ENCODE results near the gene CLDN1.

Gene CLDN1

DNA sequence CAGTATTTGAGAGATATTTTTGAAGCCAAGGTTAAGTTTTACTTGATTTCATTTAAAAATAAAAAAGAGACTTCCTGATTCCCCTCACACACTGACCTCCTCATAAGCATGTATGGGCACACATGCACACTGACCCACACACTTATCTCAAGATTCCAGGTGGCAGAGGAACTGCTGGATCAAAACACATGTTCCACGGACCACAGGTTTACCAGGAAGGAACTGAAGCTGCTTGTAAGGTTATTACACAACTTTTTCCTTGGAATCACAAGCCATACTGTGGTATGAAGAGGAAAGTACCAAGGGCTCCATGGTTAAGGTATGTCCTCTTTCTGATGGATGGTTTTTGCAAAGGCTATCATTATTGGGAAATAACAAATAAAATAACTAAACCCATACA is 7.5 kb downstream of the CLDN1 start:
- H3K79me2 ChIP-seq (ENCODE audit: insufficient read depth, low read length), result no peaks in the 10 kb centered on the region
- no peaks in the 10 kb centered on the region for H4K20me1 ChIP-seq (ENCODE audit: insufficient read depth, low read length, poor library complexity, severe bottlenecking)
- no peaks in the 10 kb centered on the region for H3K36me3 ChIP-seq (ENCODE audit: insufficient read depth, low read length)
- TF ChIP-seq, protein P1, sequence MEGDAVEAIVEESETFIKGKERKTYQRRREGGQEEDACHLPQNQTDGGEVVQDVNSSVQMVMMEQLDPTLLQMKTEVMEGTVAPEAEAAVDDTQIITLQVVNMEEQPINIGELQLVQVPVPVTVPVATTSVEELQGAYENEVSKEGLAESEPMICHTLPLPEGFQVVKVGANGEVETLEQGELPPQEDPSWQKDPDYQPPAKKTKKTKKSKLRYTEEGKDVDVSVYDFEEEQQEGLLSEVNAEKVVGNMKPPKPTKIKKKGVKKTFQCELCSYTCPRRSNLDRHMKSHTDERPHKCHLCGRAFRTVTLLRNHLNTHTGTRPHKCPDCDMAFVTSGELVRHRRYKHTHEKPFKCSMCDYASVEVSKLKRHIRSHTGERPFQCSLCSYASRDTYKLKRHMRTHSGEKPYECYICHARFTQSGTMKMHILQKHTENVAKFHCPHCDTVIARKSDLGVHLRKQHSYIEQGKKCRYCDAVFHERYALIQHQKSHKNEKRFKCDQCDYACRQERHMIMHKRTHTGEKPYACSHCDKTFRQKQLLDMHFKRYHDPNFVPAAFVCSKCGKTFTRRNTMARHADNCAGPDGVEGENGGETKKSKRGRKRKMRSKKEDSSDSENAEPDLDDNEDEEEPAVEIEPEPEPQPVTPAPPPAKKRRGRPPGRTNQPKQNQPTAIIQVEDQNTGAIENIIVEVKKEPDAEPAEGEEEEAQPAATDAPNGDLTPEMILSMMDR (conservative IDR thresholded peaks at IDR 0.05; ENCODE audit: low read length), result no peak
- no peak for TF ChIP-seq EZH2phosphoT487 (IDR thresholded peaks at IDR 0.05; ENCODE audit: borderline replicate concordance)
- H3K4me3 ChIP-seq (ENCODE audit: low read length, poor library complexity, severe bottlenecking), result no peak overlapping the region
- H3K4me1 ChIP-seq (ENCODE audit: insufficient read depth, low read length, poor library complexity, severe bottlenecking), result no peaks in the 10 kb centered on the region
- no peaks in the 10 kb centered on the region for H3K9me2 ChIP-seq (replicated peaks; ENCODE audit: low read depth, low read length)
- H3K27me3 ChIP-seq (ENCODE audit: insufficient read depth, low read length, poor library complexity, severe bottlenecking), result no peaks in the 10 kb centered on the region
- H3K9ac ChIP-seq (ENCODE audit: low read depth, low read length, poor library complexity, severe bottlenecking), result no peak overlapping the region
- H3K9me3 ChIP-seq (ENCODE audit: insufficient read depth, low read depth, low read length), result no peaks in the 10 kb centered on the region
- no peak overlapping the region for H2AFZ ChIP-seq (ENCODE audit: low read length)
- no peak overlapping the region for H3K4me2 ChIP-seq (ENCODE audit: low read depth, low read length, poor library complexity, severe bottlenecking)
- no peaks in the 10 kb centered on the region for H3F3A ChIP-seq (ENCODE audit: low read depth)

DNA sequence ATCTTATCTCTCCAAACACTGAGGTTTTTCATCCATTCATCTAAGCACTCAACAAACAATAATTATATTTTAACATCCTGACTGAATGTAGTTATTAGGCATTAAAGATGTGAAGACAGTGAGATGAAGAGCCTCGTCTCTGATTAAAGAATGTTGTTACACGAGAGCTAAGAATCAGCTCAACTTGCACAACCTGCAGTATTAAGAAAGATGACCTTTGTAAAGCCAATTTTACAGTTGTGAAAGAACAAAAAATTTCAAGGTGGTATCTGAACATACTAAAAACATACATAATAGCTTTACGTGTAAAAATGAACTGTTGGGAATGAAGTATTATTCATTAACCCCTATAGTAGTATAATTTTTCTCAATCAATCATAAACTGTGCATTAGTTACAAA is 12.8 kb downstream of the CLDN1 start:
- Histone ChIP-seq H3K36me3 (ENCODE audit: insufficient read depth, low read length) (no peaks in the 10 kb centered on the region), H3K79me2 (ENCODE audit: insufficient read depth, low read length) (no peaks in the 10 kb centered on the region), H2AFZ (ENCODE audit: low read length) (no peak overlapping the region), H3K4me3 (ENCODE audit: low read length, poor library complexity, severe bottlenecking) (no peak overlapping the region), H3K9ac (ENCODE audit: low read depth, low read length, poor library complexity, severe bottlenecking) (no peak overlapping the region), H3K27me3 (ENCODE audit: insufficient read depth, low read length, poor library complexity, severe bottlenecking) (no peaks in the 10 kb centered on the region), H3F3A (ENCODE audit: low read depth) (no peaks in the 10 kb centered on the region), H3K9me3 (ENCODE audit: insufficient read depth, low read depth, low read length) (no peaks in the 10 kb centered on the region), H4K20me1 (ENCODE audit: insufficient read depth, low read length, poor library complexity, severe bottlenecking) (no peaks in the 10 kb centered on the region), H3K4me2 (ENCODE audit: low read depth, low read length, poor library complexity, severe bottlenecking) (no peak overlapping the region), H3K4me1 (ENCODE audit: insufficient read depth, low read length, poor library complexity, severe bottlenecking) (no peaks in the 10 kb centered on the region), H3K9me2 (replicated peaks; ENCODE audit: low read depth, low read length) (no peaks in the 10 kb centered on the region)
- no peak for TF ChIP-seq EZH2phosphoT487 (IDR thresholded peaks at IDR 0.05; ENCODE audit: borderline replicate concordance)
- TF ChIP-seq, protein P1 (conservative IDR thresholded peaks at IDR 0.05; ENCODE audit: low read length), result no peak

DNA sequence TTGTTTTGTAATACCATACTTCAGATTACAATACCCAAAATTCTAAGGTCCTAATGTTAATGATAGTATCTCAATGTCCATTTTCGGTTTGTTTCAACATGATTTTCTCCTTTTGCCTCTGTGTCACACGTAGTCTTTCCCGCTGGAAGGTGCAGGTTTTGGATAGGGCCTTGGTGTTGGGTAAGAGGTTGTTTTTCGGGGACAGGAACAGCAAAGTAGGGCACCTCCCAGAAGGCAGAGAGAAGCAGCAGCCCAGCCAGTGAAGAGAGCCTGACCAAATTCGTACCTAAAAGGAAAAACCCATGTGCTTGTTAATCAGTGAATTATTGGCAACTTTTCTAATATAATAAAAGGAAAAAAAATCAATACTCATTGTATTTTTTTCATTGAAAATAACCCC is 14.1 kb downstream of the CLDN1 start:
- no peak overlapping the region for H3K4me2 ChIP-seq (ENCODE audit: low read depth, low read length, poor library complexity, severe bottlenecking)
- no peaks in the 10 kb centered on the region for H3K9me3 ChIP-seq (ENCODE audit: insufficient read depth, low read depth, low read length)
- no peaks in the 10 kb centered on the region for H3K36me3 ChIP-seq (ENCODE audit: insufficient read depth, low read length)
- TF ChIP-seq, protein P1 (conservative IDR thresholded peaks at IDR 0.05; ENCODE audit: low read length), result no peak
- TF ChIP-seq EZH2phosphoT487 (IDR thresholded peaks at IDR 0.05; ENCODE audit: borderline replicate concordance), result no peak
- H3K4me3 ChIP-seq (ENCODE audit: low read length, poor library complexity, severe bottlenecking), result no peak overlapping the region
- H3K4me1 ChIP-seq (ENCODE audit: insufficient read depth, low read length, poor library complexity, severe bottlenecking), result no peaks in the 10 kb centered on the region
- H4K20me1 ChIP-seq (ENCODE audit: insufficient read depth, low read length, poor library complexity, severe bottlenecking), result no peaks in the 10 kb centered on the region
- no peaks in the 10 kb centered on the region for H3F3A ChIP-seq (ENCODE audit: low read depth)
- H3K27me3 ChIP-seq (ENCODE audit: insufficient read depth, low read length, poor library complexity, severe bottlenecking), result no peaks in the 10 kb centered on the region
- no peak overlapping the region for H3K9ac ChIP-seq (ENCODE audit: low read depth, low read length, poor library complexity, severe bottlenecking)
- no peaks in the 10 kb centered on the region for H3K9me2 ChIP-seq (replicated peaks; ENCODE audit: low read depth, low read length)
- no peaks in the 10 kb centered on the region for H3K79me2 ChIP-seq (ENCODE audit: insufficient read depth, low read length)
- H2AFZ ChIP-seq (ENCODE audit: low read length), result no peak overlapping the region

Data from Loucy (cell line).